Measurements from ENCODE around the gene ADAMTS2. TPM values are rescaled to one million over a fixed set of nuclear protein-coding genes. Genes with fewer than 3 reads are reported as not detected.
"Not testable (repeated sequence)": the region's sequence is repeated elsewhere in the genome, so short reads cannot be mapped to it uniquely, and the experiment has no call there.

Gene ADAMTS2
- total RNA-seq, 1 donor from 2014 or later, result 1.2 TPM

GRCh38 chr5:179111267-179112207 lies 233.7 kb downstream of the ADAMTS2 start:
- Mint-ChIP-seq H3K27ac (no peak overlapping the region), H3K4me1 (no peaks in the 10 kb centered on the region), H3K9me3 (peaks cover 52% of the 10 kb centered on the region), H3K36me3 (no peaks in the 10 kb centered on the region), H3K27me3 (ENCODE audit: insufficient read depth, low read depth) (peaks cover 6% of the 10 kb centered on the region), H3K4me3 (no peak overlapping the region)
- Histone ChIP-seq H3K4me2 (no peak overlapping the region), H2AFZ (replicated peaks) (no peak overlapping the region), H3K4me1 (no peaks in the 10 kb centered on the region), H3K27me3 (no peaks in the 10 kb centered on the region), H3F3A (ENCODE audit: low read depth) (no peaks in the 10 kb centered on the region), H4K20me1 (ENCODE audit: low read depth) (no peaks in the 10 kb centered on the region), H3K79me2 (ENCODE audit: low read depth) (no peaks in the 10 kb centered on the region), H3K27ac (no peak overlapping the region), H3K4me3 (no peak overlapping the region), H3K9me3 (ENCODE audit: low read depth) (no peaks in the 10 kb centered on the region), H3K9ac (no peak overlapping the region), H3K36me3 (no peaks in the 10 kb centered on the region)
- no peak for DNase-seq (ENCODE audit: low spot score)
- TF ChIP-seq EZH2phosphoT487 (IDR thresholded peaks at IDR 0.05) (no peak), CTCF (IDR thresholded peaks at IDR 0.05) (no peak), EZH2 (IDR thresholded peaks at IDR 0.05) (no peak)

- H3K9me3 Mint-ChIP-seq, result peaks cover 49% of the 10 kb centered on the region
- no peak overlapping the region for H3K4me2 ChIP-seq
- H3K27me3 Mint-ChIP-seq (ENCODE audit: insufficient read depth, low read depth), result peaks cover 3% of the 10 kb centered on the region
- H3K79me2 ChIP-seq (ENCODE audit: low read depth), result no peaks in the 10 kb centered on the region
- no peak overlapping the region for H3K27ac Mint-ChIP-seq
- H2AFZ ChIP-seq (replicated peaks), result no peak overlapping the region
- no peak overlapping the region for H3K4me3 Mint-ChIP-seq
- no peaks in the 10 kb centered on the region for H4K20me1 ChIP-seq (ENCODE audit: low read depth)
- no peaks in the 10 kb centered on the region for H3K27me3 ChIP-seq
- no peak overlapping the region for H3K4me3 ChIP-seq
- no peak for TF ChIP-seq CTCF (IDR thresholded peaks at IDR 0.05)
- H3K36me3 Mint-ChIP-seq, result no peaks in the 10 kb centered on the region
- H3K36me3 ChIP-seq, result no peaks in the 10 kb centered on the region
- DNase-seq (ENCODE audit: low spot score), result no peak
- no peaks in the 10 kb centered on the region for H3K9me3 ChIP-seq (ENCODE audit: low read depth)
- no peaks in the 10 kb centered on the region for H3K4me1 ChIP-seq
- no peaks in the 10 kb centered on the region for H3K4me1 Mint-ChIP-seq
- H3K9ac ChIP-seq, result no peak overlapping the region
- no peak overlapping the region for H3K27ac ChIP-seq
- H3F3A ChIP-seq (ENCODE audit: low read depth), result no peaks in the 10 kb centered on the region
These were observed 234.7 kb downstream of the ADAMTS2 start for GRCh38 chr5:179110528-179110927.

- H3K4me1 ChIP-seq, H3K27ac Mint-ChIP-seq: not testable (repeated sequence)
These were observed 244.0 kb downstream of the ADAMTS2 start for GRCh38 chr5:179101282-179101681.

GRCh38 chr5:179089502-179089901 lies 255.8 kb downstream of the ADAMTS2 start:
- Histone ChIP-seq H3K27me3 (no peaks in the 10 kb centered on the region), H3K9me3 (ENCODE audit: low read depth) (peaks cover 33% of the 10 kb centered on the region), H3K4me3 (no peak overlapping the region), H3K4me2 (no peak overlapping the region), H3K36me3 (no peaks in the 10 kb centered on the region), H3K27ac (no peak overlapping the region), H2AFZ (replicated peaks) (no peak overlapping the region), H3K9ac (no peak overlapping the region), H3K79me2 (ENCODE audit: low read depth) (no peaks in the 10 kb centered on the region), H3K4me1 (no peaks in the 10 kb centered on the region), H4K20me1 (ENCODE audit: low read depth) (no peaks in the 10 kb centered on the region), H3F3A (ENCODE audit: low read depth) (no peaks in the 10 kb centered on the region)
- Mint-ChIP-seq H3K27ac (no peak overlapping the region), H3K36me3 (no peaks in the 10 kb centered on the region), H3K9me3 (peaks cover 71% of the 10 kb centered on the region), H3K27me3 (ENCODE audit: insufficient read depth, low read depth) (peaks cover 4% of the 10 kb centered on the region), H3K4me3 (no peak overlapping the region), H3K4me1 (no peaks in the 10 kb centered on the region)
- no peak for TF ChIP-seq CTCF (IDR thresholded peaks at IDR 0.05)
- TF ChIP-seq EZH2 (IDR thresholded peaks at IDR 0.05), result no peak
- no peak for TF ChIP-seq EZH2phosphoT487 (IDR thresholded peaks at IDR 0.05)
- no peak for DNase-seq (ENCODE audit: low spot score)

More at GRCh38 chr5:179101282-179101681, 244.0 kb downstream of the ADAMTS2 start:
- H3K4me2 ChIP-seq; H3K9ac ChIP-seq; H3K79me2 ChIP-seq (ENCODE audit: low read depth); H4K20me1 ChIP-seq (ENCODE audit: low read depth); H3K27me3 Mint-ChIP-seq (ENCODE audit: insufficient read depth, low read depth); H3K27ac ChIP-seq; H3K36me3 ChIP-seq; H2AFZ ChIP-seq (replicated peaks); H3K4me3 Mint-ChIP-seq; H3F3A ChIP-seq (ENCODE audit: low read depth); H3K27me3 ChIP-seq; H3K4me1 Mint-ChIP-seq; H3K36me3 Mint-ChIP-seq; H3K4me3 ChIP-seq; DNase-seq (ENCODE audit: low spot score): not testable (repeated sequence)
- H3K9me3 Mint-ChIP-seq, result peaks cover 38% of the 10 kb centered on the region
- peaks cover 28% of the 10 kb centered on the region for H3K9me3 ChIP-seq (ENCODE audit: low read depth)

All from neural progenitor cell (in vitro differentiated cells).